Anterior cingulate cortex (tissue), 58 donors: ENCODE measurements around the gene HSPA1A.
A peak's percentile ranks its signal among the peaks of the same experiment; 100 is the strongest.
"Not testable (repeated sequence)": the region's sequence is repeated elsewhere in the genome, so short reads cannot be mapped to it uniquely, and the experiment has no call there.

Experiments used
- DNase-seq, 58 donors: peaks; one replicate each; lab custom pipeline; 2025; lab: John Stamatoyannopoulos, UW

Gene HSPA1A

GRCh38 chr6:31805939-31806469 lies 9.3 kb upstream of the HSPA1A start:
- DNase-seq: no peak

DNA sequence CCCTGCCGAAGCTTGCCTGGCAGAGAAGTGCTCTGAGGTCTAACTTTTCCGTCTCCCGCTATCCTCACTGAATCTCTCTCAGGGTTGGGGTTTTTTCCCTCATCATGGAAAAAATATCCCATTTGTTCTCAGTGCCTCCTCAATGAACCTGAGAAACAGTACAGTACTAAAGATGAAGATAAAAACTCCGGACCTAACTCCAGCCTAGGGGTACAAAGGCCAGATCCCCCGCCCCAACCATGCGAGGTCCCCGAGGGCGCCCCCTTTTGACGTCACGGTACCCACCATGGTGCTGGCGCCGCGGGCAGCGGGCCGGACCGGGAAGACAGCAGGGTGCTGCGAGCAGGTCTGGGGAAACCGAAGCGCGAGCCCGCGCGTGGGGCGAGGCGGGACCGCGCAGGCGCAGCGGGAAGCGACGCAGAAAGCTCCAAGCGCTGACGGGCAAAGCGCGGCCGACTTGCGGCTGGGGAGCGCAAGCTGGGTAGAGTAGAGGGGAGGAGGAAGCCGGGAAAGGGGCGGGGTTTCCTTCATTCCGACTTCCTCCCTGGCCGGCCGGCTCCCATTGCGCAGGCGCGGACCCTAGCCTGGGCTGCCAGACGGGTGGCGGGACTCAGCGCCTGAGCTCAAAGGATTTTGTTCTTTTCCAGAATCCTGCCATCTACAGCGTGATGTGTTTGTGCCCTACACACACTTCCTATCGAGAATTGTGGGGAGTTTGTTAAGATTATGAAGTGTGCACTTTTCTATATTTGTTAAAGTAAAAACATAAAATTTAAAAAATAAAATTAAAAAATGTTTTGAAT lies 8.7 kb upstream of the HSPA1A start, which contains the start of gene LSM2:
Gene LSM2, minus strand, starts transcription at position 497 of the 803 bp plus-strand sequence. Its CDS starts 209 bp downstream, at position 288.
- DNase-seq: peak; percentile 73 to 98 (median 96)

- not testable (repeated sequence) for DNase-seq
Measured at GRCh38 chr6:31808599-31808998, 6.7 kb upstream of the HSPA1A start.

GRCh38 chr6:31811645-31812044 lies 3.7 kb upstream of the HSPA1A start:
- no peak for DNase-seq

DNA sequence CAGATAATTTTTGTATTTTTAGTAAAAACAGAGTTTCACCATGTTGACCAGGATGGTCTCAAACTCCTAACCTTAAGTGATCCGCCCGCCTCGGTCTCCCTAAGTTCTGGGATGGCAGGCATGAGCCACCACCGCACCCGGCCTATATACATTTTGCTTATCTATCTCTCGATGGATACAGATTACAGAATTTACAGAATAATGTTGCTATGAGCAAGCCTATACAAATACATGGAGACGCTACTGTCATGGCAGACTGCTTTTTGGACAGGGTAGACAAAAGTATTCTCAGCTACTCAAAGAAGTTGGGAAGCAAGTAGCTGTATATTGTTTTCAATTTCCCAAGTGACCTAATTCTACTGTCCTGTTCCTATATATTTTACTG lies 1.9 kb upstream of the HSPA1A start:
- DNase-seq: no peak

DNA sequence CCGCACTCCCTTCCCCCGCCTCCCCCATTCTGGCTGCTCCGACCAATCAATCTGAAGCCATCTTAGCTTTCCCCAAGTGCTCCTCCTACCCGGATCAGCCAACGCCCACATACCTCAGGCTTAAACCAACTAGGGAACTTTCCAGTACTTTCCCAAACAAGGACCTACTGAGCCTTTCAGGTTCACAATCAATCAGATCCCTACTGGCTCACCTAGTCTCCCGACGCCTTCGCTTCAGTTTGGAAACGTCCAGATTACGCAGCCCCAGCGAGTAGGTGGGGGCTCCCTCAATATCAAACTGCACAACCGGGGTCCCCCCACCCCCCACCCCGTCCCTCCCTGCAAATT lies 692 bp upstream of the HSPA1A start:
- peak; percentile 41 to 96 (median 90) for DNase-seq

DNA sequence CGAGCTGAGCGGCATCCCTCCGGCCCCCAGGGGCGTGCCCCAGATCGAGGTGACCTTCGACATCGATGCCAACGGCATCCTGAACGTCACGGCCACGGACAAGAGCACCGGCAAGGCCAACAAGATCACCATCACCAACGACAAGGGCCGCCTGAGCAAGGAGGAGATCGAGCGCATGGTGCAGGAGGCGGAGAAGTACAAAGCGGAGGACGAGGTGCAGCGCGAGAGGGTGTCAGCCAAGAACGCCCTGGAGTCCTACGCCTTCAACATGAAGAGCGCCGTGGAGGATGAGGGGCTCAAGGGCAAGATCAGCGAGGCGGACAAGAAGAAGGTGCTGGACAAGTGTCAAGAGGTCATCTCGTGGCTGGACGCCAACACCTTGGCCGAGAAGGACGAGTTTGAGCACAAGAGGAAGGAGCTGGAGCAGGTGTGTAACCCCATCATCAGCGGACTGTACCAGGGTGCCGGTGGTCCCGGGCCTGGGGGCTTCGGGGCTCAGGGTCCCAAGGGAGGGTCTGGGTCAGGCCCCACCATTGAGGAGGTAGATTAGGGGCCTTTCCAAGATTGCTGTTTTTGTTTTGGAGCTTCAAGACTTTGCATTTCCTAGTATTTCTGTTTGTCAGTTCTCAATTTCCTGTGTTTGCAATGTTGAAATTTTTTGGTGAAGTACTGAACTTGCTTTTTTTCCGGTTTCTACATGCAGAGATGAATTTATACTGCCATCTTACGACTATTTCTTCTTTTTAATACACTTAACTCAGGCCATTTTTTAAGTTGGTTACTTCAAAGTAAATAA lies 2.0 kb downstream of the HSPA1A start:
- DNase-seq: peak in 27 of 58 donors; percentile 6 to 81 (median 38)

GRCh38 chr6:31817929-31818511 lies 2.7 kb downstream of the HSPA1A start:
- DNase-seq: peak in 19 of 58 donors; percentile 14 to 71 (median 48)

GRCh38 chr6:31819871-31820299 lies 4.5 kb downstream of the HSPA1A start:
- no peak for DNase-seq

- not testable (repeated sequence) for DNase-seq
Measured at GRCh38 chr6:31820399-31820798, 5.1 kb downstream of the HSPA1A start.

DNA sequence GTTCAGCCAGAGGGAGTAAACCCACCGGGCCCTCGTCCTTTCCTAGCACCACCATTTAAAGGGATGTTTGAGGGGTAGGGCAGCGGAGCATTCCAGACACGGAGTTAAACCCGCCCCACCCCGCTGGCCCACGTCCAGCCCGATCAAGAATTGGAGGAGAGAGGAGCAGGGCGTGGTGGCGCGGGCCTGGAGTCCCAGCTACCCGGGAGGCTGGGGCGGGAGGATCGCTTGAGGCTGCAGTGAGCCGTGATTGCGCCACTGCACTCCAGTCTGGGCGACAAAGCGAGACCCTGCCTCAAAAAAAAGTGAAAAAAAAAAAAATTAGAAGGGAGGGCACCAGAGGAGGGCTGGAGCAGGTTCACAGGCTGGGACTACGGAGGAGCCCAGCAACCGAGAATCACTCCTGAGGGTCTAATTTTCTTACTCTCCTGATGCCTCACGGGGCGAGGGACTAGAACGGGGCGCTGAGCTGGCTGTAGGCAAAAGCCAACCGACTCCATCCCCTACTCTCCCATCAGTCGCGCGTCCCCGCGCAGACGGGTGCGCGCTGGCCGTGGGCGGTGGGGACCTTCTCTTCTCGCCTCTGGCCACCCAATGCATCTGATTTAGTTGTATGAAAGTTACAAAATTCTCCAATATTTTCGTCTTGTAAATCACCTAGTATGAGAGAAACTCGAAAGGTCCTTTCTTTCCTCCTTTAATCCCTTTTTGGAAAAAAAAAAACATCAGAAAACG lies 6.1 kb downstream of the HSPA1A start:
- DNase-seq: peak in 47 of 58 donors; percentile 15 to 84 (median 61)

DNA sequence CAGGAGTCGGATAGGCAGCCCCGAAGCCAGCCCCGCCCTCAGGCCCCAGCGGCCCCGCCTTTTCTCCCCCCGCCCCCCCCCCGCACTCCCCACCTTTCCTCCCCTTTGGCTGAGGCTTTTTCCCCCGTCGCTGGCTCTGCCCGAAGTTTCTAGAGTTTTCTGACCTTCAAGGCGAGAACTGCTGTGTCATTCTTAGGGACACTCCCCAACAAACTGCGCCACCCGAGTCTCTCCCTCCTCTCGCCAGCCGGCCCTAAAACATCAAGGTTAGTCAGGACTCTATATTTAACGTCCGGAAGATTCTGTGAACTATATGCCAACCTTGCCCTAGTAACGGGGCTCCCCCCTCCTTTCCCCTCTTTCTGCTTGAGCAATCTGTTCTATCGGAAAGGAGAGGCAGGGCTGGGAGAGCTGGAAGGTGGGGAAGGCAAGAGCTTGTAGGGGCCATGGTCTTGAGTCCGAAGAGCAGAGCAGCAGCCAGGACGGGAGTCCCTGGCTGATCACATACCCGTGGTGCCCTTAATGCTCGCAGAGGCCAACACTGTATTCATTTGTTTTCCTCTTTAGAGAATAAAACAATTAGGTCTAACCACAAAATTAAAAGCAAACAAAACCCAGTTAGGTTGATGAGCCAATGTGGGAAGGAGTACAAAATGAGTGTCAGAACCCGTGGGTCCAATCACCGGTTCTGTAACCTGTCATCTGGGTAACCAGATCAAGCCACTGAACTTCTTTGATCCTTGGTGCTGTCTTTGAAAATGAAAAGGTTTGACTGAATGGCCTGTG lies 6.9 kb downstream of the HSPA1A start:
- peak in 55 of 58 donors; percentile 19 to 87 (median 72) for DNase-seq

GRCh38 chr6:31823592-31824196 lies 8.4 kb downstream of the HSPA1A start:
- DNase-seq: not testable (repeated sequence)

DNA sequence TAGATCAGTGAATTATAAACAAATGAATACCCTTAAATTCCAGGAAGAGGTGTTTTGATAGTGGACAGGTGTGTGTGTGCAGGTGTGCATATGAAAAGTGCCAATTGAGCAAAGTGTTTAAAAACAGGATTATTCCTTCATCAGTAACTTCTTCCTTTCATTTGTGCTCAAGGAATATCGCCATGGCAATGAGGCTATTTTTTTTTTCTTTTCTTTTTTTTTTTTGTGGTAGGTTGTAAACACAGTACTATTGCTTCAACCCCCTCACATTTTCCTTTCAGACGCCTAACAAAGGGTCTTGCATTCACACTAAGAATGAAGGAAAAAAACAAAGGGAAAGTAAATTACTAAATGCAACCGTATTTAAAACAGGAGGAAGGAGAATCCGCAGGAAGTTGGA lies 10.2 kb downstream of the HSPA1A start:
- no peak for DNase-seq

- DNase-seq: peak in 45 of 58 donors; percentile 34 to 90 (median 72)
Measured at GRCh38 chr6:31826793-31827285, 11.5 kb downstream of the HSPA1A start.

GRCh38 chr6:31827286-31828079 lies 12.1 kb downstream of the HSPA1A start, which contains the start of gene HSPA1B:
HSPA1B (plus strand) TSS chr6:31827738; CDS start chr6:31827951, 213 bp downstream.
- DNase-seq: peak; percentile 92 to 100 (median 99)

DNA sequence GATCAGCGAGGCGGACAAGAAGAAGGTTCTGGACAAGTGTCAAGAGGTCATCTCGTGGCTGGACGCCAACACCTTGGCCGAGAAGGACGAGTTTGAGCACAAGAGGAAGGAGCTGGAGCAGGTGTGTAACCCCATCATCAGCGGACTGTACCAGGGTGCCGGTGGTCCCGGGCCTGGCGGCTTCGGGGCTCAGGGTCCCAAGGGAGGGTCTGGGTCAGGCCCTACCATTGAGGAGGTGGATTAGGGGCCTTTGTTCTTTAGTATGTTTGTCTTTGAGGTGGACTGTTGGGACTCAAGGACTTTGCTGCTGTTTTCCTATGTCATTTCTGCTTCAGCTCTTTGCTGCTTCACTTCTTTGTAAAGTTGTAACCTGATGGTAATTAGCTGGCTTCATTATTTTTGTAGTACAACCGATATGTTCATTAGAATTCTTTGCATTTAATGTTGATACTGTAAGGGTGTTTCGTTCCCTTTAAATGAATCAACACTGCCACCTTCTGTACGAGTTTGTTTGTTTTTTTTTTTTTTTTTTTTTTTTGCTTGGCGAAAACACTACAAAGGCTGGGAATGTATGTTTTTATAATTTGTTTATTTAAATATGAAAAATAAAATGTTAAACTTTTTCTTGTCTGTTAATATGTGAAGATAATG lies 14.4 kb downstream of the HSPA1A start:
- peak in 16 of 58 donors; percentile 2 to 81 (median 37) for DNase-seq
